ENCODE results near the gene NEK7.
A peak's percentile ranks its signal among the peaks of the same experiment; 100 is the strongest.
"Not testable (repeated sequence)": the region's sequence is repeated elsewhere in the genome, so short reads cannot be mapped to it uniquely, and the experiment has no call there.

Gene NEK7

DNA sequence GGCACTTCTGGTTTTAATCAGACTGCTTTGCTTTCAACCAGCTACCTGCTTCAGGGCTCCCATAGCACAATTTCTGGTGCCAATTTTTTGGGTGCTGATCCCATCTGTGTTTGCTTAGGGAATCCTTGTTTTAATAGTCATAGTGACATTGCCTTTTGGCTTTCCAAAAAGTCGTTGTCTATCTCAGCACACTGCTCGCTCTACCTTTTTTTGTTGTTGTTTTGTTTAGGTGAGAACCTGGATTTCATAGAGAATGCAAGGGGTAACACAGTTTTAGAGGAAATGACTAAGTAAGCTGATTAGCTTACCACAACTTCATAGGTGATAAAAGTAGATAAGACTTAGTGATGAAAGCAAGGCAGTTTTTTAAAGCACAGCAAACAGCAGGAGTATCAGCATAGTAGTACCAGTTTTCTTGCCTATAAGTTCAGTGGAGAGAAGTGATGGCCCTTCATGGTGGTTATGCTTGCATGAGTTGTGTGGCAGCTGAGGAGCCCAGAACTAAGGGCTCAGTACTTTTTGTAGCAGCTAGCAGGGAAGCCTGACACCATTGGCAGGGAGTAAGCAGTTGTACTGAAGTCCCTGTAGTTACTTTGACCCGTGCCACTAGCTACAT is 31.3 kb downstream of the NEK7 start:
- no peak overlapping the region for H3K4me3 ChIP-seq (ENCODE audit: low read length)
- TF ChIP-seq ZNF274 (IDR thresholded peaks at IDR 0.05; ENCODE audit: low read depth, low read length): no peak

DNA sequence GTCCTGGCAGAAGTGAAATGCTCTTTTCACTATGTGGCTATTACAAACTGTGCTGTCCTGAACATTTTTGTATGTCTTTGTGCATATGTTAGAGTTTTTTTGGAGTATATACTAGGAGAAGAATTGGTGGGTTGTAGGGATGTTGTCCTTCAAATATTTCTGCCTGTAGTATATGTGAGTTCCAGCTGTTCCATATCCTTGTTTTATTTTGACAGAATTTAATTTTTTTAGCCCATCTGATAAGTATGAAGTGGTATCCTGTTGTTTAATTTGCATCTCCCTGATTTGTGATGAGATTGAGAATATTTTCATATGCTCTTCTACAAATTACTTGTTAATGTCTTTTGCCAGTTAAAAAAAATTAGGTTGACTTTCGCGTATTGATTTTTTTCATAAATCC is 34.3 kb downstream of the NEK7 start:
- no peak overlapping the region for H3K4me3 ChIP-seq (ENCODE audit: low read length)

DNA sequence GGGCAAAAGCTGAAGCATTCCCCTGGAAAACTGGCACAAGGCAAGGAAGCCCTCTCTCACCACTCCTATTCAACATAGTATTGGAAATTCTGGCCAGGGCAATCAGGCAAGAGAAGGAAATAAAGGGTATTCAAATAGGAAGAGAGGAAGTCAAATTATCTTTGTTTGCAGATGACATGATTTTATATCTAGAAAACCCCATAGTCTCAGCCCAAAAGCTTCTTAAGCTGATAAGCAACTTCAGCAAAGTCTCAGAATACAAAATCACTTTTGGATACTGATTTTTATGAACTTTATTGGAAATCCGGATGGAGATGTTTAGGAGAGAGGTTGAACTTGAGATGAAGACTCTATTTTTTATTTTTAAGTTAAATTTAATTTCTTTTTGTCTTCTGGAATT is 37.1 kb downstream of the NEK7 start:
- not testable (repeated sequence) for H3K4me3 ChIP-seq (ENCODE audit: low read length)

More for the DNA sequence above, 34.3 kb downstream of the NEK7 start:
- no peak for TF ChIP-seq ZNF274 (IDR thresholded peaks at IDR 0.05; ENCODE audit: low read depth, low read length)

DNA sequence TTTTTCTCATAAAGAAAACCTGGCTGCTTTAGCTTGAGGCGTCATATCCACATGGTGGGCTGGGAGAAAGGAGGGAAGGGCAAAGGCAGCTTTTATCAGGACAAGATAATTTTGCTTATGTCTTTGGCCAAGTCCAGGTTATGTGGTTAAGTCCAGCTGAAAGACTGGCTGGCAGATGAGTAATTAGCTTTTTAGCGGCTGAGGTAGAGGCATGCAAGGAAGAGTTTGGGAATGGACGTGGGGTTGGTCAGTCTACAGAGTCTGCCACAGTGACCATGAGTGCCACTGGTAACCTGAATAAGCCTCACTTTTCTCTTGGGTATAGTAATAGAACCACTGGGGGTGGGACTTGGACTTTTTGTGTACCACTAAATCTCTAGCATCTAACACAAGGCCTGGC is 39.8 kb downstream of the NEK7 start:
- TF ChIP-seq ZNF274 (IDR thresholded peaks at IDR 0.05; ENCODE audit: low read depth, low read length): no peak

GRCh38 chr1:198197285-198197684 is 40.5 kb downstream of the NEK7 start:
- no peak for TF ChIP-seq ZNF274 (IDR thresholded peaks at IDR 0.05; ENCODE audit: low read depth, low read length)
- no peak overlapping the region for H3K4me3 ChIP-seq (ENCODE audit: low read length)

More for the DNA sequence above, 39.8 kb downstream of the NEK7 start:
- no peak overlapping the region for H3K4me3 ChIP-seq (ENCODE audit: low read length)

DNA sequence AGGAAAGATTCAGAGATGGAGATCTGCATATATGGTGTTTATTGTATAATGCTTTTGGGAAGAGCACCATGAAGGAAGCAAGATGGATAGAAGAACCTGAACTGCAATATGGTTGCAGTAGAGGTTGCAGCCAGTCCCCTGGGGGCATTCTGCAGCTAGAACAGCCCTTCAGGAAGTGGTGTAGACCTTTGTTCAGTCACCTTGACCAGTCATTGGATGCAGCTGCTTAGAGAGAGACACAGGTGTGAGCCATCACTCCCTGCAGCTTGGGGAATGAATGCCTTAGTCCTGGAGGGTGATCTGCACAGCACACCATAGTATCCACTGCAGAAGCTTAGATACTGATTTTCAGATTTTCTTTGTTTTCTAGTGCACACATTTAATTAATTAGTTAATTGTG is 42.3 kb downstream of the NEK7 start:
- TF ChIP-seq ZNF274 (IDR thresholded peaks at IDR 0.05; ENCODE audit: low read depth, low read length): no peak

DNA sequence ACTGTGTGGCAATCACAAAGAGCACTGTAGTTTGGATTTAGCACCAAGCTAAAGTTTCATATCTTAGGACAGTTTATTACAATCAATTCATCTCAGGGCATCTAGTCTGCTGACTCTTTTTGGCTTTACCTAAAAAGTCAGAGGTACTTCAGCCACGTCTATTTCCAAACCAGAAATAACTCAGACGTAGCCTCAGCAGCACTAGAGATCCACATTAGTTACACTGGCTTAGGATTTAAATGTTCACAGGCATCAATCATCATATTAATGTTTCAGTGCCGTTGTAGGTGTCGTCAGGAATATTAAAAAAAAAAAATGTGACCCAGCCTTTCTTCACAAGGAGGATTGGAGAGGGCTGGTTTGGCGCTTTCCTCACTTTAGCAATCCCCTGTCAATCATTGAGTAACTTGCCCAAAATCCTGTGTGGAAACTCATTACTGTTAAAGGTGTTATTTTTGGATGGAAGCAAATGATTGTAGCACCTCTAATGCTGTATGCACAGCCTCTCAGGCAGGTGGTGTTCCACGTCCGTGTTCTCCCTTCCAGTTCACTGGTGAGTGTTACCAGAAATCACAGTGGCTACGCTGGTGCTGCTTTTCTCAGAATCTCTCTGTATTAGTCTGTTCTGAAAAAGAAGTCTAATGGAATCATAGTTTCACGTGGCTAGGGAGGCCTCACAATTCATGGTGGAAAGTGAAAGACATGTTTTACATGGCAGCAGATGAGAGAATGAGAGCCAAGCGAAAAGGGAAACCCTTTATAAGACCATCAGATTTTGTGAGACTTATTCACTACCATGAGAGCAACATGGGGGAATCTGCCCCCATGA is 45.4 kb downstream of the NEK7 start:
- peak overlapping the region; percentile 67; the same call in 1 of the 2 replicates for H3K4me3 ChIP-seq (ENCODE audit: low read length)

More for the DNA sequence above, 42.3 kb downstream of the NEK7 start:
- H3K4me3 ChIP-seq (ENCODE audit: low read length): no peak overlapping the region

DNA sequence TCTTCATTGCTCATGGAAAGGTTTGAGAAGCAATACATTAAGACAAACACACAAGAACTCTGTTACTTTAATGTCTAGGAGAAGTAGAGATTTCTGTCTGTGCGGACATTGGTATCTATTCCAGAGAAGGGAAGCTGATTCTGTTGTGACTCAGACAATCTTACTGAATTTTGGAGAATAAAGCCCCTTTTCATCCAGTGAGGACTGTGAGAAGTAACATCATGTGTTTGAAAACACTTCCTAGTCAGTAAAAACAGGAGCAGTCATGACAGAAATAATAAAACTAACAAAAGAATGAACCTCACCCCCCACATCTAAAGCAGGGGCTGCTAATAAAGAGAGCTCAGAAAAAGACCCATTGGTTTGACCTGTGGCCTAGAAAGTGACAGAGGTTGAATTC is 46.6 kb downstream of the NEK7 start:
- H3K4me3 ChIP-seq (ENCODE audit: low read length): no peak overlapping the region
- no peak for TF ChIP-seq ZNF274 (IDR thresholded peaks at IDR 0.05; ENCODE audit: low read depth, low read length)

More for the DNA sequence above, 45.4 kb downstream of the NEK7 start:
- no peak for TF ChIP-seq ZNF274 (IDR thresholded peaks at IDR 0.05; ENCODE audit: low read depth, low read length)

GRCh38 chr1:198205016-198205684 is 48.4 kb downstream of the NEK7 start:
- TF ChIP-seq ZNF274 (IDR thresholded peaks at IDR 0.05; ENCODE audit: low read depth, low read length): no peak
- H3K4me3 ChIP-seq (ENCODE audit: low read length): no peak overlapping the region

- H3K4me3 ChIP-seq (ENCODE audit: low read length): no peak overlapping the region
- TF ChIP-seq ZNF274 (IDR thresholded peaks at IDR 0.05; ENCODE audit: low read depth, low read length): no peak
These were observed 49.5 kb downstream of the NEK7 start for GRCh38 chr1:198206292-198206691.

DNA sequence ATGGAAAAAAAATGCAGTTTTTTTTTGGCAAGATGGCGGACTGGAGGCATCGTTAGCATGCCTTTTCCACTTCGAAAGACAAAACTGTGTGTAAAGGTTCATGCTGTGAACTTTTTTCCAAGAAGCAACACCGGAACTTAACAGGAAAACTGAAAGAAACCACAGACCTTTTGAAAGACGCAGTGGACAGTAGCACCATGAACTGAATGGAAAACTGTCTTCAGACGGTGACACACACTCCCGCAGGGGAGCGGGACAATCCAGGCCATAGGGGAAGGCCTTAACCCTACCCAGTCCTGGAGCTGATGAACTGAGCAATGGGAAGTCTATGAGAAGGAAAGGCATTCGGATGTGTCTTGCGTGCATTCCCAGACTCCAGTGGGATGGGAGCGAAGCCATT is 54.9 kb downstream of the NEK7 start:
- no peak for TF ChIP-seq ZNF274 (IDR thresholded peaks at IDR 0.05; ENCODE audit: low read depth, low read length)
- no peak overlapping the region for H3K4me3 ChIP-seq (ENCODE audit: low read length)

DNA sequence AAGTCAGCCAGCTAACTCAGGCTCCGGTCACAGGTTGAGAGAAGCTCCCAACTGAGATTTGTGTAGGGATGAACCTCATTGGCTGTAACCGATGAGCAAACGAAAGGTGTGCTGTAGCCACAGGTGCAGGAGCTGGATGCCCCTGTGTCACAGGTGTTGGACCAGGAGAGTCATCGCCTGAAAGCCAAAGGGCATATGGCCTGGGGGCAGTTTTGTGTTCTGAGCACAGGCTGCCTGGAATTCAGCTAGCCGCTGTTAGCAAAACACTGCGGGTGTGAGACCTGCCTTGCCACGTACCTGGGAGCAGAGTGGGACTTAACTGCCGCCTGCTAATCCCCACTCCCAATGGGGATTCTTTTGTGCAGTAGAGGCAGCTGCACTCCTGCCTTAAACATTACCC is 55.3 kb downstream of the NEK7 start:
- no peak for TF ChIP-seq ZNF274 (IDR thresholded peaks at IDR 0.05; ENCODE audit: low read depth, low read length)
- H3K4me3 ChIP-seq (ENCODE audit: low read length): no peak overlapping the region

DNA sequence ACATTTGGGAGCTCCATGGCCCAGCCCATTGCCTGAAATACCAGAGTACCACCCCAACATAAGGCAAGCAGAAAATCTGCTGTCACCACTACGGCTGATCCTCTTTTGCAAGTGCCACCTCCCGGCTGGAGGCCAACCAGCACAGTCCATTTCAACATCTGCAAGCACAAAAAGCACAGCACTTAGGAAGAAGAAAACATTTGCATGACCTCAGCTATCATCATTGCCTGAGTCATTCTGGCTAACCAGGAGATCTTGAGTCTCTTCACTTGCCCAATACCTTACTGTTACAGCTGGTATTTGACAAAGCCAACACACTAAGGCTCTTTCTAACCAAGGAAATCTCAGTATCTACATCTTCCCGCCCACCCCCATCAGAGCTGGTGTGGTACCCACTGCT is 55.9 kb downstream of the NEK7 start:
- TF ChIP-seq ZNF274 (IDR thresholded peaks at IDR 0.05; ENCODE audit: low read depth, low read length): no peak
- no peak overlapping the region for H3K4me3 ChIP-seq (ENCODE audit: low read length)

GRCh38 chr1:198214924-198215323 is 58.1 kb downstream of the NEK7 start:
- no peak for TF ChIP-seq ZNF274 (IDR thresholded peaks at IDR 0.05; ENCODE audit: low read depth, low read length)
- H3K4me3 ChIP-seq (ENCODE audit: low read length): no peak overlapping the region

GRCh38 chr1:198220428-198220827 is 63.6 kb downstream of the NEK7 start:
- TF ChIP-seq ZNF274 (IDR thresholded peaks at IDR 0.05; ENCODE audit: low read depth, low read length): no peak
- H3K4me3 ChIP-seq (ENCODE audit: low read length): no peak overlapping the region

- not testable (repeated sequence) for H3K4me3 ChIP-seq (ENCODE audit: low read length)
These were observed 70.2 kb downstream of the NEK7 start for GRCh38 chr1:198227010-198227409.

DNA sequence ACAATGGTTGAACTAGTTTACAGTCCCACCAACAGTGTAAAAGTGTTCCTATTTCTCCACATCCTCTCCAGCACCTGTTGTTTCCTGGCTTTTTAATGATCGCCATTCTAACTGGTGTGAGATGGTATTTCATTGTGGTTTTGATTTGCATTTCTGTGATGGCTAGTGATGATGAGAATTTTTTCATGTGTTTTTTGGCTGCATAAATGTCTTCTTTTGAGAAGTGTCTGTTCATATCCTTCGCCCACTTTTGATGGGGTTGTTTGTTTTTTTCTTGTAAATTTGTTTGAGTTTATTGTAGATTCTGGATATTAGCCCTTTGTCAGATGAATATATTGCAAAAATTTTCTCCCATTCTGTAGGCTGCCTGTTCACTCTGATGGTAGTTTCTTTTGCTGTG is 70.7 kb downstream of the NEK7 start:
- not testable (repeated sequence) for H3K4me3 ChIP-seq (ENCODE audit: low read length)
